Globus pallidus (tissue), 1 donor: ENCODE results near the gene KIAA1958.
A peak's percentile ranks its signal among the peaks of the same experiment; 100 is the strongest.
"Not testable (repeated sequence)": the region's sequence is repeated elsewhere in the genome, so short reads cannot be mapped to it uniquely, and the experiment has no call there.

Experiments
- DNase-seq: peaks from one replicate; pipeline ENCODE4 v3.0.0-alpha.2; 2015; ENCODE audit warnings: low spot score

KIAA1958 gene

GRCh38 chr9:112489876-112490666 is 3.4 kb downstream of the KIAA1958 start:
- DNase-seq, result peak; percentile 39

GRCh38 chr9:112493393-112494137 is 6.9 kb downstream of the KIAA1958 start:
- DNase-seq, result no peak

GRCh38 chr9:112494153-112494552 is 7.5 kb downstream of the KIAA1958 start:
- no peak for DNase-seq

- no peak for DNase-seq
Observed at GRCh38 chr9:112495614-112496013, 9.0 kb downstream of the KIAA1958 start.

GRCh38 chr9:112496074-112496722 is 9.6 kb downstream of the KIAA1958 start:
- DNase-seq, result no peak

GRCh38 chr9:112500842-112501241 is 14.2 kb downstream of the KIAA1958 start:
- DNase-seq, result no peak

- DNase-seq, result peak; percentile 51
Observed at GRCh38 chr9:112501287-112501686, 14.7 kb downstream of the KIAA1958 start.

GRCh38 chr9:112502175-112502946 is 15.7 kb downstream of the KIAA1958 start:
- DNase-seq, result no peak

GRCh38 chr9:112503170-112503569 is 16.5 kb downstream of the KIAA1958 start:
- peak; percentile 26 for DNase-seq

- DNase-seq, result no peak
Observed at GRCh38 chr9:112505086-112505485, 18.5 kb downstream of the KIAA1958 start.

- DNase-seq, result no peak
Observed at GRCh38 chr9:112505607-112506006, 19.0 kb downstream of the KIAA1958 start.

GRCh38 chr9:112506571-112506970 is 19.9 kb downstream of the KIAA1958 start:
- DNase-seq, result no peak

GRCh38 chr9:112507001-112507680 is 20.5 kb downstream of the KIAA1958 start:
- DNase-seq, result no peak

- DNase-seq, result no peak
Observed at GRCh38 chr9:112508377-112508776, 21.8 kb downstream of the KIAA1958 start.

GRCh38 chr9:112512377-112512776 is 25.8 kb downstream of the KIAA1958 start:
- DNase-seq, result not testable (repeated sequence)

- no peak for DNase-seq
Observed at GRCh38 chr9:112516769-112517168, 30.1 kb downstream of the KIAA1958 start.

- no peak for DNase-seq
Observed at GRCh38 chr9:112520069-112520468, 33.4 kb downstream of the KIAA1958 start.

- no peak for DNase-seq
Observed at GRCh38 chr9:112520656-112521055, 34.0 kb downstream of the KIAA1958 start.

GRCh38 chr9:112526973-112527372 is 40.3 kb downstream of the KIAA1958 start:
- no peak for DNase-seq

- DNase-seq, result no peak
Observed at GRCh38 chr9:112527959-112528358, 41.3 kb downstream of the KIAA1958 start.

GRCh38 chr9:112529316-112529715 is 42.7 kb downstream of the KIAA1958 start:
- no peak for DNase-seq
